Measurements from ENCODE around the gene SRRD.
"Not testable (repeated sequence)": the region's sequence is repeated elsewhere in the genome, so short reads cannot be mapped to it uniquely, and the experiment has no call there.

The SRRD gene

GRCh38 chr22:26483439-26484359, at the start of gene SRRD, which contains the start of gene HPS4:
SRRD (plus strand) TSS chr22:26483877; CDS start chr22:26483891, 14 bp downstream.
HPS4 (minus strand) TSS chr22:26483783; CDS start chr22:26481762, 2,021 bp downstream.
- in situ Hi-C loops (cut with MboI; ENCODE audit: low sequenced_read_pairs): no loop called here

- in situ Hi-C loops (cut with MboI; ENCODE audit: low sequenced_read_pairs): no loop called here
Measured at GRCh38 chr22:26435327-26436093, 48.2 kb upstream of the SRRD start.

GRCh38 chr22:26436903-26437515, 46.7 kb upstream of the SRRD start:
- in situ Hi-C loops (cut with MboI; ENCODE audit: low sequenced_read_pairs): no loop called here

- in situ Hi-C loops (cut with MboI; ENCODE audit: low sequenced_read_pairs): no loop called here
Measured at GRCh38 chr22:26437694-26438392, 45.8 kb upstream of the SRRD start.

GRCh38 chr22:26438776-26439175, 44.9 kb upstream of the SRRD start:
- in situ Hi-C loops (cut with MboI; ENCODE audit: low sequenced_read_pairs): not testable (repeated sequence)

- in situ Hi-C loops (cut with MboI; ENCODE audit: low sequenced_read_pairs): no loop called here
Measured at GRCh38 chr22:26439559-26439958, 44.1 kb upstream of the SRRD start.

GRCh38 chr22:26442086-26442756, 41.5 kb upstream of the SRRD start:
- in situ Hi-C loops (cut with MboI; ENCODE audit: low sequenced_read_pairs): no loop called here

- in situ Hi-C loops (cut with MboI; ENCODE audit: low sequenced_read_pairs): no loop called here
Measured at GRCh38 chr22:26443901-26444690, 39.6 kb upstream of the SRRD start.

GRCh38 chr22:26444777-26445176, 38.9 kb upstream of the SRRD start:
- in situ Hi-C loops (cut with MboI; ENCODE audit: low sequenced_read_pairs): no loop called here

GRCh38 chr22:26445577-26446275, 38.0 kb upstream of the SRRD start:
- in situ Hi-C loops (cut with MboI; ENCODE audit: low sequenced_read_pairs): no loop called here

- in situ Hi-C loops (cut with MboI; ENCODE audit: low sequenced_read_pairs): no loop called here
Measured at GRCh38 chr22:26446808-26447515, 36.7 kb upstream of the SRRD start.

GRCh38 chr22:26447584-26448329, 35.9 kb upstream of the SRRD start:
- in situ Hi-C loops (cut with MboI; ENCODE audit: low sequenced_read_pairs): no loop called here

- in situ Hi-C loops (cut with MboI; ENCODE audit: low sequenced_read_pairs): no loop called here
Measured at GRCh38 chr22:26448334-26448733, 35.3 kb upstream of the SRRD start.

GRCh38 chr22:26448941-26449340, 34.7 kb upstream of the SRRD start:
- in situ Hi-C loops (cut with MboI; ENCODE audit: low sequenced_read_pairs): no loop called here

GRCh38 chr22:26450453-26451185, 33.1 kb upstream of the SRRD start:
- in situ Hi-C loops (cut with MboI; ENCODE audit: low sequenced_read_pairs): no loop called here

GRCh38 chr22:26452236-26453016, 31.3 kb upstream of the SRRD start:
- in situ Hi-C loops (cut with MboI; ENCODE audit: low sequenced_read_pairs): no loop called here
